HL-60 (cell line): Measurements from ENCODE around the gene SOWAHA.

Experiments used
- DNase-seq, 2 experiments: peaks; one replicate each; pipeline ENCODE4 v3.0.0-alpha.2; 2010 to 2020; ENCODE audit warnings: low read depth in 1 of 2, low spot score in 1 of 2
- H3K27ac ChIP-seq: fragments of 250-450 bp; sonication (Bioruptor Pico); replicated peaks from 2 replicates; pipeline ENCODE4 v1.5.1; 2020; ENCODE audit warnings: mild to moderate bottlenecking, moderate library complexity
- H3K27me3 ChIP-seq: fragments of 250-450 bp; sonication (Bioruptor Pico); 2 replicates; pipeline ENCODE4 v1.5.1; 2021; ENCODE audit warnings: mild to moderate bottlenecking, moderate library complexity; ENCODE audit not compliant: insufficient read depth, poor library complexity, severe bottlenecking
- H3K4me3 ChIP-seq: replicated peaks from 2 replicates; pipeline ENCODE4 v1.5.1; 2011; ENCODE audit warnings: mild to moderate bottlenecking, control low read depth, low read length; ENCODE audit not compliant: insufficient read depth
- CTCF ChIP-seq: IDR thresholded peaks from one replicate; pipeline ENCODE4 v1.5.1; 2011; ENCODE audit warnings: low read length, control low read depth, inconsistent platforms; ENCODE audit not compliant: insufficient read depth
- GABPA ChIP-seq: IDR thresholded peaks from 2 replicates; pipeline ENCODE4 v1.6.1; 2012; ENCODE audit warnings: low read depth
- POLR2AphosphoS5 ChIP-seq: IDR thresholded peaks from 2 replicates; pipeline ENCODE4 v1.6.1; 2012; ENCODE audit warnings: low read depth
- SPI1 ChIP-seq: IDR thresholded peaks from 2 replicates; pipeline ENCODE4 v1.6.1; 2012; ENCODE audit warnings: low read depth, mild to moderate bottlenecking, borderline replicate concordance
- TF ChIP-seq, protein P1 (sequence below): IDR thresholded peaks from 2 replicates; pipeline ENCODE4 v1.6.1; 2012; ENCODE audit warnings: low read depth; ENCODE audit not compliant: insufficient replicate concordance

The SOWAHA gene

DNA sequence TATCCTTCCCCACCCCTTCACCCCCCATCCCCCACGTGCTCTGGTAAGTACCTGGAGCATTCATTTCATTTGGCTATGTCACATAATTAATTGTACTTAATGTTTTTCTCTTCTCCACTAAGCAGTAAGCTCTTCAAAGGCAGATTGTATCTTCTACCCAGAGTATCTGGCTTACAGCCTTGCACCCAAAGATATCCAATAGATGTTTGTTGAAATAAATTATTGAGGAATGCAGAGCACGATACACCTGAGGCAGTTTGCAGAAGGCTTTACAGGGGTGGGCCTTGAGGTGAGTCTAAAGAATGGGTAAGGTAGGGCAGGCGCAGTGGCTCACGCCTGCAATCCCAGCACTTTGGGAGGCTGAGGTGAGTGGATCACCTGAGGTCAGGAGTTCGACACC, 2.5 kb upstream of the SOWAHA start:
- DNase-seq: no peak
- Histone ChIP-seq H3K27ac (no peak overlapping the region), H3K4me3 (no peak overlapping the region), H3K27me3 (peaks cover 2% of the 10 kb centered on the region)
- TF ChIP-seq CTCF (no peak), SPI1 (no peak), POLR2AphosphoS5 (no peak), GABPA (no peak)
- TF ChIP-seq, protein P1, sequence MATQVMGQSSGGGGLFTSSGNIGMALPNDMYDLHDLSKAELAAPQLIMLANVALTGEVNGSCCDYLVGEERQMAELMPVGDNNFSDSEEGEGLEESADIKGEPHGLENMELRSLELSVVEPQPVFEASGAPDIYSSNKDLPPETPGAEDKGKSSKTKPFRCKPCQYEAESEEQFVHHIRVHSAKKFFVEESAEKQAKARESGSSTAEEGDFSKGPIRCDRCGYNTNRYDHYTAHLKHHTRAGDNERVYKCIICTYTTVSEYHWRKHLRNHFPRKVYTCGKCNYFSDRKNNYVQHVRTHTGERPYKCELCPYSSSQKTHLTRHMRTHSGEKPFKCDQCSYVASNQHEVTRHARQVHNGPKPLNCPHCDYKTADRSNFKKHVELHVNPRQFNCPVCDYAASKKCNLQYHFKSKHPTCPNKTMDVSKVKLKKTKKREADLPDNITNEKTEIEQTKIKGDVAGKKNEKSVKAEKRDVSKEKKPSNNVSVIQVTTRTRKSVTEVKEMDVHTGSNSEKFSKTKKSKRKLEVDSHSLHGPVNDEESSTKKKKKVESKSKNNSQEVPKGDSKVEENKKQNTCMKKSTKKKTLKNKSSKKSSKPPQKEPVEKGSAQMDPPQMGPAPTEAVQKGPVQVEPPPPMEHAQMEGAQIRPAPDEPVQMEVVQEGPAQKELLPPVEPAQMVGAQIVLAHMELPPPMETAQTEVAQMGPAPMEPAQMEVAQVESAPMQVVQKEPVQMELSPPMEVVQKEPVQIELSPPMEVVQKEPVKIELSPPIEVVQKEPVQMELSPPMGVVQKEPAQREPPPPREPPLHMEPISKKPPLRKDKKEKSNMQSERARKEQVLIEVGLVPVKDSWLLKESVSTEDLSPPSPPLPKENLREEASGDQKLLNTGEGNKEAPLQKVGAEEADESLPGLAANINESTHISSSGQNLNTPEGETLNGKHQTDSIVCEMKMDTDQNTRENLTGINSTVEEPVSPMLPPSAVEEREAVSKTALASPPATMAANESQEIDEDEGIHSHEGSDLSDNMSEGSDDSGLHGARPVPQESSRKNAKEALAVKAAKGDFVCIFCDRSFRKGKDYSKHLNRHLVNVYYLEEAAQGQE: no peak

GRCh38 chr5:132812123-132812765, 858 bp upstream of the SOWAHA start:
- TF ChIP-seq, protein P1: no peak
- TF ChIP-seq POLR2AphosphoS5 (no peak), GABPA (no peak)
- H3K27me3 ChIP-seq: peaks cover 2% of the 10 kb centered on the region
- H3K4me3 ChIP-seq: no peak overlapping the region
- no peak overlapping the region for H3K27ac ChIP-seq
- DNase-seq: no peak

- Histone ChIP-seq H3K27me3 (peaks cover 2% of the 10 kb centered on the region), H3K27ac (no peak overlapping the region), H3K4me3 (no peak overlapping the region; the same call in 1 of the 2 replicates)
- TF ChIP-seq, protein P1: no peak
- TF ChIP-seq SPI1: no peak
- TF ChIP-seq CTCF: no peak
- no peak for TF ChIP-seq POLR2AphosphoS5
- no peak for TF ChIP-seq GABPA
- no peak for DNase-seq
Measured at GRCh38 chr5:132813599-132814502, 749 bp downstream of the SOWAHA start.
